GM23338 (cell line): Measurements from ENCODE around the gene ADAM10. TPM values are rescaled to one million over a fixed set of nuclear protein-coding genes. Genes with fewer than 3 reads are reported as not detected.

Experiments
- ATAC-seq: fragments of 200-7000 bp; cut with Tn5 transposase; 3 replicates; pipeline ENCODE4 v1.9.1; 2020
- DNase-seq: peaks from one replicate; pipeline ENCODE4 v3.0.0-alpha.2; 2015; ENCODE audit warnings: low spot score
- H2AFZ ChIP-seq: fragments of 200-600 bp; sonication (generic); 2 replicates; pipeline ENCODE4 v1.8.0; 2016; ENCODE audit warnings: antibody characterized with exemption, mild to moderate bottlenecking, moderate library complexity
- H3F3A ChIP-seq: fragments of 200-600 bp; sonication (generic); replicated peaks from 2 replicates; pipeline ENCODE4 v1.8.0; 2017; ENCODE audit warnings: antibody characterized with exemption, mixed run types, low read depth
- H3K27ac ChIP-seq: fragments of 200-600 bp; sonication (generic); 2 replicates; pipeline ENCODE4 v1.6.1; 2016; ENCODE audit warnings: low read depth
- H3K27me3 ChIP-seq: fragments of 200-600 bp; sonication (generic); 2 replicates; pipeline ENCODE4 v1.8.0; 2016; ENCODE audit warnings: mild to moderate bottlenecking, mixed run types, moderate library complexity; ENCODE audit not compliant: insufficient read depth
- H3K36me3 ChIP-seq: fragments of 200-600 bp; sonication (generic); 2 replicates; pipeline ENCODE4 v1.8.0; 2016; ENCODE audit warnings: mild to moderate bottlenecking; ENCODE audit not compliant: insufficient read depth
- H3K4me1 ChIP-seq: fragments of 200-600 bp; sonication (generic); 2 replicates; pipeline ENCODE4 v1.8.0; 2016; ENCODE audit warnings: mild to moderate bottlenecking, moderate library complexity; ENCODE audit not compliant: insufficient read depth
- H3K4me2 ChIP-seq: fragments of 200-600 bp; sonication (generic); 2 replicates; pipeline ENCODE4 v1.7.1; 2017; ENCODE audit warnings: mixed run types
- H3K4me3 ChIP-seq: fragments of 200-600 bp; sonication (generic); 2 replicates; pipeline ENCODE4 v1.6.1; 2016; ENCODE audit warnings: mixed run types
- H3K79me2 ChIP-seq: fragments of 200-600 bp; sonication (generic); replicated peaks from 2 replicates; pipeline ENCODE4 v1.8.0; 2017; ENCODE audit warnings: mild to moderate bottlenecking; ENCODE audit not compliant: insufficient read depth
- H3K9me2 ChIP-seq: fragments of 200-600 bp; sonication (generic); 2 replicates; pipeline ENCODE4 v1.8.0; 2017; ENCODE audit not compliant: insufficient read depth
- H4K20me1 ChIP-seq: fragments of 200-600 bp; sonication (generic); replicated peaks from 2 replicates; pipeline ENCODE4 v1.8.0; 2017; ENCODE audit warnings: mild to moderate bottlenecking; ENCODE audit not compliant: insufficient read depth
- H3K27ac Mint-ChIP-seq: 2 replicates; pipeline ENCODE4 v1.8.0; 2020; ENCODE audit warnings: inconsistent platforms, mild to moderate bottlenecking, moderate library complexity, mixed read lengths
- H3K27me3 Mint-ChIP-seq: 3 replicates; pipeline ENCODE4 v1.8.0; 2022; ENCODE audit warnings: low read depth, mild to moderate bottlenecking, moderate library complexity, mixed read lengths, inconsistent platforms; ENCODE audit not compliant: insufficient read depth, poor library complexity
- H3K36me3 Mint-ChIP-seq: 3 replicates; pipeline ENCODE4 v1.8.0; 2021; ENCODE audit warnings: low read depth, mild to moderate bottlenecking, inconsistent platforms, moderate library complexity, mixed read lengths
- H3K4me1 Mint-ChIP-seq: 3 replicates; pipeline ENCODE4 v1.8.0; 2020; ENCODE audit warnings: mild to moderate bottlenecking, inconsistent platforms, mixed read lengths
- H3K4me3 Mint-ChIP-seq: 3 replicates; pipeline ENCODE4 v1.8.0; 2021; ENCODE audit warnings: moderate library complexity, mild to moderate bottlenecking, inconsistent platforms, mixed read lengths
- H3K9me3 Mint-ChIP-seq: 3 replicates; pipeline ENCODE4 v1.8.0; 2020; ENCODE audit warnings: moderate library complexity, mild to moderate bottlenecking, inconsistent platforms, mixed read lengths
- CREB1 ChIP-seq: fragments of 250-450 bp; sonication (Bioruptor Pico); IDR thresholded peaks from 2 replicates; pipeline ENCODE4 v1.5.0; 2020; ENCODE audit warnings: low read depth, mild to moderate bottlenecking, moderate library complexity
- CTCF ChIP-seq, 2 experiments: fragments of 200-600 bp in 1 of 2; sonication (generic) in 1 of 2; conservative IDR thresholded peaks; 2 replicates each; pipeline versions ENCODE4 v1.5.1 to v1.6.1; 2016 to 2017; ENCODE audit warnings: antibody characterized with exemption in 2 of 2, low read depth in 2 of 2, mild to moderate bottlenecking in 2 of 2, moderate library complexity in 1 of 2
- ETS1 ChIP-seq: IDR thresholded peaks from 2 replicates; pipeline ENCODE4 v1.6.1; 2016; ENCODE audit warnings: antibody characterized with exemption
- EZH2 ChIP-seq: fragments of 200-600 bp; sonication (generic); IDR thresholded peaks from one replicate; pipeline ENCODE4 v1.8.0; 2017; ENCODE audit warnings: antibody characterized with exemption, mild to moderate bottlenecking, low read depth; ENCODE audit not compliant: unreplicated experiment
- EZH2phosphoT487 ChIP-seq: fragments of 200-600 bp; sonication (generic); IDR thresholded peaks from one replicate; pipeline ENCODE4 v1.8.1; 2018; ENCODE audit warnings: antibody characterized with exemption; ENCODE audit not compliant: unreplicated experiment
- JUNB ChIP-seq: IDR thresholded peaks from one replicate; pipeline ENCODE4 v1.6.1; 2016; ENCODE audit warnings: antibody characterized with exemption; ENCODE audit not compliant: unreplicated experiment
- NANOG ChIP-seq: IDR thresholded peaks from 2 replicates; pipeline ENCODE4 v1.6.1; 2016; ENCODE audit warnings: antibody characterized with exemption, borderline replicate concordance
- POLR2AphosphoS5 ChIP-seq: IDR thresholded peaks from 2 replicates; pipeline ENCODE4 v1.6.1; 2016; ENCODE audit warnings: antibody characterized with exemption, low read depth
- STAT1 ChIP-seq: IDR thresholded peaks from one replicate; pipeline ENCODE4 v1.6.1; 2016; ENCODE audit warnings: antibody characterized with exemption; ENCODE audit not compliant: unreplicated experiment
- ZNF114 ChIP-seq: fragments of 250-450 bp; sonication (Bioruptor Pico); IDR thresholded peaks from 2 replicates; pipeline ENCODE4 v1.5.0; 2020; ENCODE audit warnings: mild to moderate bottlenecking, moderate library complexity
- ZNF331 ChIP-seq: fragments of 250-450 bp; sonication (Bioruptor Pico); IDR thresholded peaks from 2 replicates; pipeline ENCODE4 v1.5.0; 2020; ENCODE audit warnings: low read depth, mild to moderate bottlenecking, moderate library complexity
- polyA plus RNA-seq: library from polyadenylated mRNA; unstranded; fragments of >200 nt; fragmentation: Nextera tagmentation; extraction: Ambion mirVana; gene quantifications from 2 replicates; pipeline ENCODE4 v1.2.1, GENCODE V29; 2016
- total RNA-seq: library from RNA; depleted of rRNA; stranded (reverse); fragments of >200 nt; shearing (Covaris generic); gene quantifications from 2 replicates; pipeline ENCODE4 v1.2.3, GENCODE V29; 2014
- TF ChIP-seq, protein P1 (sequence below): fragments of 250-450 bp; sonication (Bioruptor Pico); IDR thresholded peaks from 2 replicates; pipeline ENCODE4 v1.5.0; 2020; ENCODE audit warnings: mild to moderate bottlenecking, moderate library complexity
- TF ChIP-seq, protein P2 (sequence below): IDR thresholded peaks from one replicate; pipeline ENCODE4 v1.6.1; 2018; ENCODE audit warnings: antibody characterized with exemption; ENCODE audit not compliant: unreplicated experiment

The ADAM10 gene
- total and polyA plus RNA-seq, 2 experiments from 2014 or later: 25.0 to 114 TPM

GRCh38 chr15:58627046-58627445 lies 122.5 kb downstream of the ADAM10 start:
- H3K4me1 Mint-ChIP-seq: peaks cover 4% of the 10 kb centered on the region; the same call in 2 of the 3 replicates
- H3K27ac Mint-ChIP-seq: no peak overlapping the region
- DNase-seq (no peak), ATAC-seq (no peak)
- H3K4me3 Mint-ChIP-seq: no peak overlapping the region
- Histone ChIP-seq H3F3A (no peaks in the 10 kb centered on the region), H3K4me1 (no peaks in the 10 kb centered on the region), H3K4me3 (no peak overlapping the region), H4K20me1 (no peaks in the 10 kb centered on the region), H3K27me3 (no peaks in the 10 kb centered on the region), H3K4me2 (no peak overlapping the region), H3K79me2 (no peaks in the 10 kb centered on the region), H3K9me2 (no peaks in the 10 kb centered on the region), H3K27ac (no peak overlapping the region), H2AFZ (no peak overlapping the region), H3K36me3 (peaks cover 3% of the 10 kb centered on the region; the same call in 1 of the 2 replicates)
- H3K27me3 Mint-ChIP-seq: no peaks in the 10 kb centered on the region
- H3K9me3 Mint-ChIP-seq: no peaks in the 10 kb centered on the region
- TF ChIP-seq CTCF (conservative IDR thresholded peaks at IDR 0.05; ENCODE audit: low read depth in 2 of 2) (no peak), EZH2 (no peak), POLR2AphosphoS5 (no peak), NANOG (no peak), STAT1 (no peak), CREB1 (CRISPR knock-in tag) (no peak), EZH2phosphoT487 (no peak), ETS1 (no peak), ZNF331 (CRISPR knock-in tag) (no peak), ZNF114 (CRISPR knock-in tag) (no peak), JUNB (no peak)
- TF ChIP-seq, protein P1, sequence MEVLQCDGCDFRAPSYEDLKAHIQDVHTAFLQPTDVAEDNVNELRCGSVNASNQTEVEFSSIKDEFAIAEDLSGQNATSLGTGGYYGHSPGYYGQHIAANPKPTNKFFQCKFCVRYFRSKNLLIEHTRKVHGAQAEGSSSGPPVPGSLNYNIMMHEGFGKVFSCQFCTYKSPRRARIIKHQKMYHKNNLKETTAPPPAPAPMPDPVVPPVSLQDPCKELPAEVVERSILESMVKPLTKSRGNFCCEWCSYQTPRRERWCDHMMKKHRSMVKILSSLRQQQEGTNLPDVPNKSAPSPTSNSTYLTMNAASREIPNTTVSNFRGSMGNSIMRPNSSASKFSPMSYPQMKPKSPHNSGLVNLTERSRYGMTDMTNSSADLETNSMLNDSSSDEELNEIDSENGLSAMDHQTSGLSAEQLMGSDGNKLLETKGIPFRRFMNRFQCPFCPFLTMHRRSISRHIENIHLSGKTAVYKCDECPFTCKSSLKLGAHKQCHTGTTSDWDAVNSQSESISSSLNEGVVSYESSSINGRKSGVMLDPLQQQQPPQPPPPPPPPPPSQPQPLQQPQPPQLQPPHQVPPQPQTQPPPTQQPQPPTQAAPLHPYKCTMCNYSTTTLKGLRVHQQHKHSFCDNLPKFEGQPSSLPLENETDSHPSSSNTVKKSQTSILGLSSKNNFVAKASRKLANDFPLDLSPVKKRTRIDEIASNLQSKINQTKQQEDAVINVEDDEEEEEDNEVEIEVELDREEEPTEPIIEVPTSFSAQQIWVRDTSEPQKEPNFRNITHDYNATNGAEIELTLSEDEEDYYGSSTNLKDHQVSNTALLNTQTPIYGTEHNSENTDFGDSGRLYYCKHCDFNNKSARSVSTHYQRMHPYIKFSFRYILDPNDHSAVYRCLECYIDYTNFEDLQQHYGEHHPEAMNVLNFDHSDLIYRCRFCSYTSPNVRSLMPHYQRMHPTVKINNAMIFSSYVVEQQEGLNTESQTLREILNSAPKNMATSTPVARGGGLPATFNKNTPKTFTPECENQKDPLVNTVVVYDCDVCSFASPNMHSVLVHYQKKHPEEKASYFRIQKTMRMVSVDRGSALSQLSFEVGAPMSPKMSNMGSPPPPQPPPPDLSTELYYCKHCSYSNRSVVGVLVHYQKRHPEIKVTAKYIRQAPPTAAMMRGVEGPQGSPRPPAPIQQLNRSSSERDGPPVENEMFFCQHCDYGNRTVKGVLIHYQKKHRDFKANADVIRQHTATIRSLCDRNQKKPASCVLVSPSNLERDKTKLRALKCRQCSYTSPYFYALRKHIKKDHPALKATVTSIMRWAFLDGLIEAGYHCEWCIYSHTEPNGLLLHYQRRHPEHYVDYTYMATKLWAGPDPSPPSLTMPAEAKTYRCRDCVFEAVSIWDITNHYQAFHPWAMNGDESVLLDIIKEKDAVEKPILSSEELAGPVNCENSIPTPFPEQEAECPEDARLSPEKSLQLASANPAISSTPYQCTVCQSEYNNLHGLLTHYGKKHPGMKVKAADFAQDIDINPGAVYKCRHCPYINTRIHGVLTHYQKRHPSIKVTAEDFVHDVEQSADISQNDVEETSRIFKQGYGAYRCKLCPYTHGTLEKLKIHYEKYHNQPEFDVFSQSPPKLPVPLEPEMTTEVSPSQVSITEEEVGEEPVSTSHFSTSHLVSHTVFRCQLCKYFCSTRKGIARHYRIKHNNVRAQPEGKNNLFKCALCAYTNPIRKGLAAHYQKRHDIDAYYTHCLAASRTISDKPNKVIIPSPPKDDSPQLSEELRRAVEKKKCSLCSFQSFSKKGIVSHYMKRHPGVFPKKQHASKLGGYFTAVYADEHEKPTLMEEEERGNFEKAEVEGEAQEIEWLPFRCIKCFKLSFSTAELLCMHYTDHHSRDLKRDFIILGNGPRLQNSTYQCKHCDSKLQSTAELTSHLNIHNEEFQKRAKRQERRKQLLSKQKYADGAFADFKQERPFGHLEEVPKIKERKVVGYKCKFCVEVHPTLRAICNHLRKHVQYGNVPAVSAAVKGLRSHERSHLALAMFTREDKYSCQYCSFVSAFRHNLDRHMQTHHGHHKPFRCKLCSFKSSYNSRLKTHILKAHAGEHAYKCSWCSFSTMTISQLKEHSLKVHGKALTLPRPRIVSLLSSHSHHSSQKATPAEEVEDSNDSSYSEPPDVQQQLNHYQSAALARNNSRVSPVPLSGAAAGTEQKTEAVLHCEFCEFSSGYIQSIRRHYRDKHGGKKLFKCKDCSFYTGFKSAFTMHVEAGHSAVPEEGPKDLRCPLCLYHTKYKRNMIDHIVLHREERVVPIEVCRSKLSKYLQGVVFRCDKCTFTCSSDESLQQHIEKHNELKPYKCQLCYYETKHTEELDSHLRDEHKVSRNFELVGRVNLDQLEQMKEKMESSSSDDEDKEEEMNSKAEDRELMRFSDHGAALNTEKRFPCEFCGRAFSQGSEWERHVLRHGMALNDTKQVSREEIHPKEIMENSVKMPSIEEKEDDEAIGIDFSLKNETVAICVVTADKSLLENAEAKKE (CRISPR knock-in tag): no peak
- TF ChIP-seq, protein P2, sequence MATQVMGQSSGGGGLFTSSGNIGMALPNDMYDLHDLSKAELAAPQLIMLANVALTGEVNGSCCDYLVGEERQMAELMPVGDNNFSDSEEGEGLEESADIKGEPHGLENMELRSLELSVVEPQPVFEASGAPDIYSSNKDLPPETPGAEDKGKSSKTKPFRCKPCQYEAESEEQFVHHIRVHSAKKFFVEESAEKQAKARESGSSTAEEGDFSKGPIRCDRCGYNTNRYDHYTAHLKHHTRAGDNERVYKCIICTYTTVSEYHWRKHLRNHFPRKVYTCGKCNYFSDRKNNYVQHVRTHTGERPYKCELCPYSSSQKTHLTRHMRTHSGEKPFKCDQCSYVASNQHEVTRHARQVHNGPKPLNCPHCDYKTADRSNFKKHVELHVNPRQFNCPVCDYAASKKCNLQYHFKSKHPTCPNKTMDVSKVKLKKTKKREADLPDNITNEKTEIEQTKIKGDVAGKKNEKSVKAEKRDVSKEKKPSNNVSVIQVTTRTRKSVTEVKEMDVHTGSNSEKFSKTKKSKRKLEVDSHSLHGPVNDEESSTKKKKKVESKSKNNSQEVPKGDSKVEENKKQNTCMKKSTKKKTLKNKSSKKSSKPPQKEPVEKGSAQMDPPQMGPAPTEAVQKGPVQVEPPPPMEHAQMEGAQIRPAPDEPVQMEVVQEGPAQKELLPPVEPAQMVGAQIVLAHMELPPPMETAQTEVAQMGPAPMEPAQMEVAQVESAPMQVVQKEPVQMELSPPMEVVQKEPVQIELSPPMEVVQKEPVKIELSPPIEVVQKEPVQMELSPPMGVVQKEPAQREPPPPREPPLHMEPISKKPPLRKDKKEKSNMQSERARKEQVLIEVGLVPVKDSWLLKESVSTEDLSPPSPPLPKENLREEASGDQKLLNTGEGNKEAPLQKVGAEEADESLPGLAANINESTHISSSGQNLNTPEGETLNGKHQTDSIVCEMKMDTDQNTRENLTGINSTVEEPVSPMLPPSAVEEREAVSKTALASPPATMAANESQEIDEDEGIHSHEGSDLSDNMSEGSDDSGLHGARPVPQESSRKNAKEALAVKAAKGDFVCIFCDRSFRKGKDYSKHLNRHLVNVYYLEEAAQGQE: no peak
- H3K36me3 Mint-ChIP-seq: peaks cover 30% of the 10 kb centered on the region
